Measurements from ENCODE around the gene SORCS3.

Gene SORCS3

GRCh38 chr10:104648421-104648820 is 7.3 kb downstream of the SORCS3 start:
- no peak for DNase-seq

- DNase-seq, result no peak
Measured at GRCh38 chr10:104650072-104650471, 9.0 kb downstream of the SORCS3 start.

DNA sequence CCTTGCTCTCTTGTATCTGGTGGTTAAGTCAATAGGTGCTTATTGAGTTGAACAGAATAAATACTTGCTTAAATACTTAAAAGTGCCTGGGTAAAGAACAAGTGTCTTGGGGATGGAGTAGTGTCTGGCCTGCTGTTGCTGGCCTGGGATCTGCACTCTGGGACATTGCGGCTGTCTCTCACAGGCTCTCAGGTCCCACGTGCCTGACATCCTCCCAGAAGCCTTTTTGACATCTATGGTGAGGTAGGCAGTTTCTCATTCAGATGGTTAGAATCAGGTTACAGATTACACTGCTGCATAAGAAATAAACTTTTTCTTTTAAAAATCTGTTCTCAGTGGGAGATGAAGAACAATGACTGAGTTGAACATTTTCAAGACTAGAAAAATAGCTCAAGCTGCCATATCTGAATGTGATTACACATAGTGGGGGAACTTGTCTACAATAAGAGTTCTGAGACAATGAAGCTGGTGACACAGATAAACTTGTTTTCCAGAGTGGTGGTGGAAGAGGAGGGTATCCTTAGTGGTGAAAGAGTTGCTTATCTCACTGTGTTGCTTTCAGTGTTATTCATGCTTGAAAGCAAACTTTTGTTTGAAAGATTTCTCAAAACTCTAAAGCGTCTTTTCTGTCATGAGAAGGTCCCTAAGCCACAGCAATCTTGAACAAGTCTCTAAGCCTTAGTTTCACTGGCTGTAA is 9.7 kb downstream of the SORCS3 start:
- DNase-seq, result no peak

DNA sequence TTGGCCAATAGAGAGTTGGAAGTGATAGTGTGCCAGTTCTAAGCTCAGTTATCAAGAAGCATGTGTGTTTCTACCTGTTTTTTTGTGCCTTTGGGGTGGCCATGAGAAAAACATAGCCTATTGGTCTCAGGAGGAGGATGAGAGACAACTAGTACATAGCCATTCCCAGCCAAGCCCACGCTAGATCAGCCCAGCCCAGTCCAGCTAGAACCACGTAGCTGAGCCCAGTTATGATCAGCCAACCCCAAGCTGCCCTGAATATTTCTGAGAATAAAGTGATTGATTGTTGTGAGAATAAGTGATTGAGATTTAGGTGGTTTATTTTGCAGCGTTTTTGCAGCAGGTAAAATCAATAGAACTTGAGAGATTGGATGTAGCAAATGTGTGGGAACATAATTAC is 15.9 kb downstream of the SORCS3 start:
- no peak for DNase-seq

GRCh38 chr10:104657457-104657856 is 16.4 kb downstream of the SORCS3 start:
- DNase-seq, result no peak

DNA sequence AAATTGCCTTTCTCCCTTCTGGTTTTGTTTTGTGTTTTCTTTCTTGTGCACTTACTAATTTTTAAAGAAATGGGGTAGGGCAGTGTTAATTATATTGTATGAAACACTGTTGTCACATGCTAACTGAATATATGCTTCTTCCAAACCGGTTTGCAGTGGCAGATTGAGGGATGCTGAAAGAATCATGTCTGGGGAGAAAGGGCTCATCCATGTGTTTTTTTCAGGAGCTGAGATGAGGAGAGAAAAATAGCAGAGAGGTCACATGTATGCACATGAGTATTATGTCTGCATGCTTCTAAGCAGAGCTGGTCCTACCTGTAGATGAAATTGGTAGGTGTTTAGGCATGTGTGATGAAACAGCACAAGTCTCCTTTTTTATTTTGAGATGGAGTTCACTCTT is 17.0 kb downstream of the SORCS3 start:
- DNase-seq, result no peak

DNA sequence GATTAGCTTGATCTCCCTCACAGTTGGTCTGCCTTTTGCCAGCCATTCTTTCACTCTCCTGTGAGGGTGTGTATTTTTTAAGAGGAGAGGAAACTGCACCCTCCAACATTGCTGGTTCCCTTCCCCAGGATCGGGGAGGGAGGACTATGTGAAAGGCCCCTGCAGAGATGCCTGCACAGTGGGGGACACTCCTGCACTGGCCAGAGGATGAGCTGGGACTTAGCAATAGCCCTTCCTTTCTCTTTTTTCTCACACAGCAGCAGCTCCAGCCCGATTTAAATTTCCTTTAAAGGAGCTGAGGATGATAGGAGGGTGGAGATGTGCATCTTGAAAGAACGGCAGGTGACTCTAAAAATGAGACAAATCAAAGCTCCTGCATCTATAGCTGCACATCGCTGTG is 18.7 kb downstream of the SORCS3 start:
- no peak for DNase-seq

- DNase-seq, result no peak
Measured at GRCh38 chr10:104663076-104663475, 22.0 kb downstream of the SORCS3 start.

DNA sequence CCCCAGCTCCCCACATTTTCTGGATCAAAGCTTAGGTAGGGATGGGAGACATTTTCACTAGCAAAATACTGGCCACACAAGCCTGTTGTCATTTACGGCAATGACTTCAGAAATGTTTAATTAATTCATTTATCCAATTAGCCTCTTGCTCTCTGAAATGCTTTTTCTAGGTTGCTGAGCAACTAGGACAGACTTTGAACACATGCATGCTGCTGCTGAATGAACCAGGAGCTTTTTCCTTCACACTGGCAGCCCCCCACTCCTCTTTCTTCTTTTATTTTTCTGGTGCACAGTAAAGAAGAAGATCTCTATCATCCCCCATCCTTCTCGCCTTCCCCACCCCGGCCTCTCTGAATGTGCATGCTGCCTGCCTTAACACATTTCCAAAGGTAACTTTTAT is 22.5 kb downstream of the SORCS3 start:
- DNase-seq, result no peak

DNA sequence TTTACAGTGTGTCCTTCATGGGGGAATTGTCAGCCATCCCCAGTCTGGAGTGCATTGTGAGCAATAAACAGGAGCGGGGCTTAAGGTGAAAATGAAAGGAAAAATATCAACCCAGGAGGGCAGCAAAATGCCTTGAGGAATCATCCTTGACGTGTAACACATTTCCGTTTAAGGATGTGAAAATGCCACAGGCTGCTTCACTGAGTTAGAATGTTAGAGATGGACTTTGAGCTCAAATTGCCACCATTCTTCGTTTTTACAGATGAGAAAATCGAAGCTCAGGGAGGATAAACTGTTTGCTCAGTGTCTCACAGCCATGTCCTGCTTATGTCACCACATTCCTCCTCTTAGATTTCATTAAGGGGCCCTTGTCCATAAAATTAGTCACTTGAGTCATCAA is 23.1 kb downstream of the SORCS3 start:
- DNase-seq, result no peak

- no peak for DNase-seq
Measured at GRCh38 chr10:104665174-104665573, 24.1 kb downstream of the SORCS3 start.

- DNase-seq, result no peak
Measured at GRCh38 chr10:104666106-104666505, 25.0 kb downstream of the SORCS3 start.

DNA sequence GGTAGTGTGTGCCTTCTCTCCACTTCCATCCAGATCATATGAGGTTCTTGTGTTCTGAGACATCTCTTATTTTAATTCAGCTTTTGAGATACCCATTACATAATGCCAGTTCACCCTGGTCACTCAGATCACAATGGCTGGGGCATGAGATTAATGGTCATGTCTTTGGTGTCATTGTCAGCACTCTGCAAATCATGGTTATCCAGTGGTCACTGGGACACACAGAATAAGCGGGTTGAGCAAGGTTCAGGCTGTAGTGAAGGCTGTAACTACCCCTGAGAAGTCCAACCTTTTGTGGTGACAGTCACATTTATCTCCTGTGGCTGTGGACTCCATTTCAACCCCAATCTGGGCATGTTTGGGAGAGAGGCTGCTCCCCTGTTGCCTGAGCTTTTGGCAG is 35.8 kb downstream of the SORCS3 start:
- DNase-seq, result no peak

DNA sequence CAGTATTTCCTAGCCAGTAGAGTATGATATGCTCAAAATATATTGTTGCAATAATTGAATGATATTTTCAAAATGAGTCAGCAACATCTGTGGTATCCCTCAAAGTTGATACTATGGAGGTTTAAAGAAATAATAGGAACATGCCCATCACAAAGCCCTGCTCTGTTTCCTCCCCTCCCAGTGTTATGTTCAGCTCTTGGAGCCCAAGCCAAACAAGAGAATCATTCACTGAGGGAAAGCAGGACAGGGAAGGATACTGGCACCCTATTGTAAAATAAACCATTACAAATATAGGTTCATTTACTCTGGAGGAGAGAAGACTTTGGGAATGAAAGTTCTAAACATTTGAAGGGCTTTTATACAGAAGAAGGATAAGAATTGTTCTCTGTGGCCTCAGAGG is 37.6 kb downstream of the SORCS3 start:
- no peak for DNase-seq

- DNase-seq, result no peak
Measured at GRCh38 chr10:104680467-104681401, 39.6 kb downstream of the SORCS3 start.

DNA sequence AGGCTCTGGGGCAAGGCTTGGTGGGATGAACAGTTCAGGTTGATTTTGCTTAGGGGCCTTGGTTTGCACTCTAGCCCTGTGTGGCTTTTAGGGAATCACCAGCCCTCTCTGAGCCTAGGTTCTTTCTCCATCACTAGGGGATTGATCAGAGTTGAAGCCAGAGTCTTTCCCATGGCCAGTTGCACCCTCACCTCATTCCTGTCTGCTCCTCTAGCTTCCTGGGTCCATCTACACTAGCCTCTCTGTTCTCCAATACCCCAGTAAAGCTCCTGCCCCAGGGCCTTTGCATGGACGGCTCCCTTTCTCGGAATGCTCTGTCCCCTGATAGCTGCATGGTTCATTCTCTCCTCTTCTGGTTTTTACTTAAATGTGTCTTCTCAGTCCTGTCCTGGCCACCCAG is 40.4 kb downstream of the SORCS3 start:
- DNase-seq, result no peak

- DNase-seq, result no peak
Measured at GRCh38 chr10:104683567-104683966, 42.5 kb downstream of the SORCS3 start.

DNA sequence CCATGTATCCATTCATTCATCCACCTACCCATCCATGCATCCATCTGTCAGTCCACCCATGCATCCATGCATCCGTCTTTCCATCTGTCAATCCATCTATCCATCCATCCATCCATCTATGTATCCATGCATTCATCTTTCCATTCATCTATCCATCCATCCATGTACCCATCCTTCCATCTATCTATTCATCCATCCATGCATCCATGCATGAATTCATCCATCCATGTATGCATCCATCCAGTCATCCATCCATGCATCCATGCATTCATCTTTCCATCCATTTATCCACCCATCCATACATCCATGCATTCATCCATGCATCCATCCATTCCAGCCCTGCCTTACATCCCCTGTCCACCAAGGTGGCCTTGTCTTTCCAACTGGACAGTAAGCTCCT is 45.7 kb downstream of the SORCS3 start:
- DNase-seq, result no peak

DNA sequence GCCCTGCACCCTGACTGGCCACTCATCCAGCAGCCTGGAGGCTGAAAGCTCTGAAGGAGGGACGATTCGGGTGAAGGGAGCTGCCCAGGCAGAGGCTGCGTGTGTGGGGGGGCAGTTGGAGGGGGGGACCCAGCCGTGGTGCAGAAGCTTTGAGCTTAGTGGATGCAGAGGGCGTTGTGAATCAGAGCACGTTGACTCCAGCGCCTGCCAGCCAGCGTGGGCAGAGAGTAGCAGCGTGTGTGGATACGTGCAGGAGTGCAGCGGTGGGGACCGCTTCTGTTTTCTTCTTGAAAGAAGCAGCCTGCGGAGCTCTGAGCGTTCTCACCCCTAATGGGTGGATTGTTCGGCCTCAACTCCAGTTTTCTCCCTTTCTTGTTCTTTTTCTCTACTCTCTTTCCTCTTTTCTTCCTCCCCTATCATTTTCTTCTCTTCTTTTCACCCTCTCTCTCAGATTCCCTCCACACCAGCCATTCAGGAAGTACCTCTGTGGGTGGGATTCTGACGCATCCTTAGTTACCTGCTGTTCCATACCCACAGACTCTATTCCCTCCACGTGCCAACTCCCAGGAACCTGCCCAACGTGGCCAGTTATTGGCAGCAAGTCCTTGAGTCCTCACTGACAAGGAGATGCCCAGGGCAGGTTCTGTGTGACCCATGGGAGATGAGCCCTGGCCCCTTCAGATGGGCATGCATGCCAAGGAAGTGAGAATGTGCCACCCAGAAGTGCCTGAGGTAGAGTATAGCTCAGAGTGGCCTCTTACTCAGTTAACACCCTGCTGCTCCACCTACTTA is 47.4 kb downstream of the SORCS3 start:
- DNase-seq, result no peak

DNA sequence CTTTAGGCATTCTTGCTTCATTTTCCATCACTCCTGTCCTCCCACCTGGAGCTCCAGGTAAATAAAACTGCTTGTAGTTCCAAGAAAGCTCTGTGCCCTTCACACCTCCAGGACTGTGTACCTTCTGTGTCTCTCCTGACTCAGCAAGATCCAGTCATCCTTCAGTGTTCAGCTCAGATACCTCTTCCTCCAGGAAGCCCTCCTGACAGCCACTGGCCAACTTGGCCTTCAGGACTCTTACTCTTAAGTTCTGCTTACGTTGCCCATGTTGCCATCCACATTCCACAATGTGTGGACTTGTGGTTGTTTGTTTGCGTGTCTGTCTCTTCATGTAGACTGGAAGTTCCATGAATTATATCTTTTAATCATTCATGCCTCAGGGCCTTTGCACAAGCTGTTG is 48.0 kb downstream of the SORCS3 start:
- DNase-seq, result no peak

DNA sequence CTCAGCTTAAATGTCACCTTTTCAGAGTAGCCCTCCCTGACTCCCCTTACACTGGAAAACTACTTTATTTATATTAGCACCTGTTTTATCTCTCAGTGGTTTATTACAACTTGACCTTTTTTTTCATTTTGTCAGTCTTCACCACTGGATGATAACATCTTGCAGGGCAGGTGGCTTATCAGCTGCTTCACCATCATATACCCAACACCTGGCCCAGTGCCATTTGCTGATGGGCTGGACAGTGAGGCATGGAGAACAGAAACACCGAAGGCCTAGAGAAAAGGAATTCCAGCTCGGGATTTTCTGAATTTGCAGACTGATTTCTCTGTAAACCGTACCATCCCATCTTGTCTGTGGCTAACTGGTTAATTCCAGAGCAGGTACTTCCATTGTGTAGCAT is 48.5 kb downstream of the SORCS3 start:
- no peak for DNase-seq

GRCh38 chr10:104690101-104690500 is 49.0 kb downstream of the SORCS3 start:
- DNase-seq, result no peak

DNA sequence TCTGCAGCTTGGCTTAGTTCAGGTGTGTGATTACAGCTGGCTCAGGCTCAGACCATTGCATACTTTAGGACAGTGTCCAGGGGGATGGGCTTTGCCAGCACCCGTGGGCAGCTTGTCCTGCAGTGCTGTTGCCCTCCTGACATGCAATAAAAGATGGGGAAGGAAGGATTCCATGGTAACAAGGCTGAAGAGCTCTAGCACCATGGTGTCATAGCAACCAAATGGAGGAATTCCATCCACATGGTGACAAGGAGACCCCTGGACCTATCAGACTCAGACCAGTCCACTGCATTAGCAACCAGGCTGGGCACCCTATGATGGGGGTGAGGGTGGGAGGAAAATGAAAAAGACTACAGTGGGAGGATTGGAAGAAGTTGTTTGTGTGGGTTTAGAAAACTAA is 49.9 kb downstream of the SORCS3 start:
- DNase-seq, result no peak

- no peak for DNase-seq
Measured at GRCh38 chr10:104694074-104694473, 53.0 kb downstream of the SORCS3 start.

Data from CD4-positive, alpha-beta T cell treated with Interleukin-4 for 4 hours (primary cell).